Measurements from ENCODE around the gene OR8H2. TPM values are rescaled to one million over a fixed set of nuclear protein-coding genes. Genes with fewer than 3 reads are reported as not detected.
"Not testable (repeated sequence)": the region's sequence is repeated elsewhere in the genome, so short reads cannot be mapped to it uniquely, and the experiment has no call there.

OR8H2 gene, protein sequence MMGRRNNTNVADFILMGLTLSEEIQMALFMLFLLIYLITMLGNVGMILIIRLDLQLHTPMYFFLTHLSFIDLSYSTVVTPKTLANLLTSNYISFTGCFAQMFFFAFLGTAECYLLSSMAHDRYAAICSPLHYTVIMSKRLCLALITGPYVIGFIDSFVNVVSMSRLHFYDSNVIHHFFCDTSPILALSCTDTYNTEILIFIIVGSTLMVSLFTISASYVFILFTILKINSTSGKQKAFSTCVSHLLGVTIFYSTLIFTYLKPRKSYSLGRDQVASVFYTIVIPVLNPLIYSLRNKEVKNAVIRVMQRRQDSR
- not detected in 2 replicates for total RNA-seq (2014; rRNA removed; shearing (Covaris generic); ENCODE audit: low replicate concordance)

- H3K4me1 ChIP-seq (ENCODE audit: low read length), result no peaks in the 10 kb centered on the region
- no peaks in the 10 kb centered on the region for H3K79me2 ChIP-seq (ENCODE audit: low read length)
- no peak within 1 kb of the TSS for H3K27ac ChIP-seq (ENCODE audit: low read length)
- no peak within 1 kb of the TSS for H3K4me3 ChIP-seq (ENCODE audit: low read length)
- H3K9ac ChIP-seq (ENCODE audit: low read length), result no peak within 1 kb of the TSS
- no peaks in the 10 kb centered on the region for H3K9me2 ChIP-seq (replicated peaks; ENCODE audit: insufficient read depth, low read length)
- no peaks in the 10 kb centered on the region for H3K36me3 ChIP-seq (ENCODE audit: insufficient read depth, low read length)
- peaks cover 3% of the 10 kb centered on the region; the same call in 1 of the 2 replicates for H3K9me3 ChIP-seq (ENCODE audit: low read length)
- H3K4me2 ChIP-seq (ENCODE audit: low read depth, low read length, poor library complexity, severe bottlenecking), result no peak within 1 kb of the TSS
- H4K20me1 ChIP-seq (ENCODE audit: insufficient read depth, low read depth, low read length), result no peaks in the 10 kb centered on the region
- no peak within 1 kb of the TSS for H2AFZ ChIP-seq (ENCODE audit: low read length)
- no peaks in the 10 kb centered on the region for H3K27me3 ChIP-seq (ENCODE audit: low read length)
- no peak for DNase-seq
Measured at GRCh38 chr11:56103210-56103737, at the start of gene OR8H2. Gene OR8H2, plus strand, starts transcription at chr11:56103687. Its CDS starts 1,356 bp downstream, at chr11:56105043.

- not testable (repeated sequence) for H3K36me3 ChIP-seq (ENCODE audit: insufficient read depth, low read length); H3K4me1 ChIP-seq (ENCODE audit: low read length); H3K79me2 ChIP-seq (ENCODE audit: low read length); H3K4me3 ChIP-seq (ENCODE audit: low read length); H3K27me3 ChIP-seq (ENCODE audit: low read length); H3K9ac ChIP-seq (ENCODE audit: low read length); H3K4me2 ChIP-seq (ENCODE audit: low read depth, low read length, poor library complexity, severe bottlenecking); H3K9me2 ChIP-seq (replicated peaks; ENCODE audit: insufficient read depth, low read length); H3K27ac ChIP-seq (ENCODE audit: low read length); H4K20me1 ChIP-seq (ENCODE audit: insufficient read depth, low read depth, low read length); DNase-seq; H2AFZ ChIP-seq (ENCODE audit: low read length)
- peaks cover 13% of the 10 kb centered on the region for H3K9me3 ChIP-seq (ENCODE audit: low read length)
Measured at GRCh38 chr11:56056366-56056765, 47.1 kb upstream of the OR8H2 start.

GRCh38 chr11:56057661-56058237 lies 45.7 kb upstream of the OR8H2 start:
- not testable (repeated sequence) for H3K36me3 ChIP-seq (ENCODE audit: insufficient read depth, low read length); H3K27me3 ChIP-seq (ENCODE audit: low read length); H4K20me1 ChIP-seq (ENCODE audit: insufficient read depth, low read depth, low read length); H3K9me2 ChIP-seq (replicated peaks; ENCODE audit: insufficient read depth, low read length); DNase-seq; H2AFZ ChIP-seq (ENCODE audit: low read length); H3K4me2 ChIP-seq (ENCODE audit: low read depth, low read length, poor library complexity, severe bottlenecking); H3K4me1 ChIP-seq (ENCODE audit: low read length); H3K79me2 ChIP-seq (ENCODE audit: low read length); H3K4me3 ChIP-seq (ENCODE audit: low read length); H3K27ac ChIP-seq (ENCODE audit: low read length); H3K9ac ChIP-seq (ENCODE audit: low read length)
- H3K9me3 ChIP-seq (ENCODE audit: low read length), result peaks cover 14% of the 10 kb centered on the region

DNA sequence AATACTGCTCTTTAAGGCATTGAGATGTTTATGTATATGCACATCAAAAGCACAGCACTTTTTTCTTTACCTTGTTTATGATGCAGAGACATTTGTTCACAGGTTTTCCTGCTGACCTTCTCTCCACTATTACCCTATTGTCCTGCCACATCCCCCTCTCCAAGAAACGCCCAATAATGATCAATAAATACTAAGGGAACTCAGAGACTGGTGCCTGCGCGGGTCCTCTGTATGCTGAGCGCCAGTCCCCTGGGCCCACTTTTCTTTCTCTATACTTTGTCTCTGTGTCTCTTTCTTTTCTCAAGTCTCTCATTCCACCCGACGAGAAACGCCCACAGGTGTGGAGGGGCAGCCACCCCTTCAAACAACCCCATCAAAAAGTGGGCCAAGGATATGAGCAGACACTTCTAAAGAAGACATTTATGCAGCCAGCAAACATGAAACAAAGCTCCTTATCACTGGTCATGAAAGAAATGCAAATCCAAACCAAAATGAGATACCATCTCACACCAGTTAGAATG lies 45.2 kb upstream of the OR8H2 start:
- not testable (repeated sequence) for H3K27me3 ChIP-seq (ENCODE audit: low read length); H2AFZ ChIP-seq (ENCODE audit: low read length); H4K20me1 ChIP-seq (ENCODE audit: insufficient read depth, low read depth, low read length); H3K9me2 ChIP-seq (replicated peaks; ENCODE audit: insufficient read depth, low read length); H3K4me1 ChIP-seq (ENCODE audit: low read length); H3K36me3 ChIP-seq (ENCODE audit: insufficient read depth, low read length); H3K27ac ChIP-seq (ENCODE audit: low read length); H3K4me3 ChIP-seq (ENCODE audit: low read length); H3K9ac ChIP-seq (ENCODE audit: low read length); H3K4me2 ChIP-seq (ENCODE audit: low read depth, low read length, poor library complexity, severe bottlenecking); DNase-seq; H3K79me2 ChIP-seq (ENCODE audit: low read length)
- H3K9me3 ChIP-seq (ENCODE audit: low read length), result peaks cover 14% of the 10 kb centered on the region

GRCh38 chr11:56066980-56067379 lies 36.5 kb upstream of the OR8H2 start:
- H3K79me2 ChIP-seq (ENCODE audit: low read length), result no peaks in the 10 kb centered on the region
- no peaks in the 10 kb centered on the region for H3K27me3 ChIP-seq (ENCODE audit: low read length)
- H3K4me3 ChIP-seq (ENCODE audit: low read length), result no peak overlapping the region
- H3K36me3 ChIP-seq (ENCODE audit: insufficient read depth, low read length), result no peaks in the 10 kb centered on the region
- no peak overlapping the region for H3K9ac ChIP-seq (ENCODE audit: low read length)
- no peaks in the 10 kb centered on the region for H3K9me2 ChIP-seq (replicated peaks; ENCODE audit: insufficient read depth, low read length)
- no peak overlapping the region for H3K27ac ChIP-seq (ENCODE audit: low read length)
- H3K4me1 ChIP-seq (ENCODE audit: low read length), result no peaks in the 10 kb centered on the region
- no peak overlapping the region for H2AFZ ChIP-seq (ENCODE audit: low read length)
- H3K9me3 ChIP-seq (ENCODE audit: low read length), result peaks cover 11% of the 10 kb centered on the region; the same call in 1 of the 2 replicates
- no peak overlapping the region for H3K4me2 ChIP-seq (ENCODE audit: low read depth, low read length, poor library complexity, severe bottlenecking)
- no peaks in the 10 kb centered on the region for H4K20me1 ChIP-seq (ENCODE audit: insufficient read depth, low read depth, low read length)
- DNase-seq, result no peak

- DNase-seq, result peak; percentile 49
- no peaks in the 10 kb centered on the region for H3K9me2 ChIP-seq (replicated peaks; ENCODE audit: insufficient read depth, low read length)
- H3K4me2 ChIP-seq (ENCODE audit: low read depth, low read length, poor library complexity, severe bottlenecking), result no peak overlapping the region
- no peaks in the 10 kb centered on the region for H3K4me1 ChIP-seq (ENCODE audit: low read length)
- no peaks in the 10 kb centered on the region for H3K27me3 ChIP-seq (ENCODE audit: low read length)
- no peak overlapping the region for H3K4me3 ChIP-seq (ENCODE audit: low read length)
- H4K20me1 ChIP-seq (ENCODE audit: insufficient read depth, low read depth, low read length), result no peaks in the 10 kb centered on the region
- H2AFZ ChIP-seq (ENCODE audit: low read length), result no peak overlapping the region
- H3K36me3 ChIP-seq (ENCODE audit: insufficient read depth, low read length), result no peaks in the 10 kb centered on the region
- no peak overlapping the region for H3K9ac ChIP-seq (ENCODE audit: low read length)
- no peaks in the 10 kb centered on the region for H3K79me2 ChIP-seq (ENCODE audit: low read length)
- no peak overlapping the region for H3K27ac ChIP-seq (ENCODE audit: low read length)
- H3K9me3 ChIP-seq (ENCODE audit: low read length), result no peaks in the 10 kb centered on the region
Measured at GRCh38 chr11:56089697-56090096, 13.8 kb upstream of the OR8H2 start.

GRCh38 chr11:56093008-56093407 lies 10.5 kb upstream of the OR8H2 start, which contains the start of gene OR8I2:
Gene OR8I2, plus strand, starts transcription at chr11:56093308. Its CDS starts 0 bp downstream, at chr11:56093308.
- Histone ChIP-seq H3K4me1 (ENCODE audit: low read length) (no peaks in the 10 kb centered on the region), H3K79me2 (ENCODE audit: low read length) (no peaks in the 10 kb centered on the region)

GRCh38 chr11:56122073-56122472 lies 18.6 kb downstream of the OR8H2 start, which contains the start of gene OR8H3:
Gene OR8H3, plus strand, starts transcription at chr11:56122373. Its CDS starts 0 bp downstream, at chr11:56122373.
- H3K4me2 ChIP-seq (ENCODE audit: low read depth, low read length, poor library complexity, severe bottlenecking), result no peak within 1 kb of the TSS
- H3K9ac ChIP-seq (ENCODE audit: low read length), result no peak within 1 kb of the TSS
- no peaks in the 10 kb centered on the region; the same call in 1 of the 2 replicates for H3K36me3 ChIP-seq (ENCODE audit: insufficient read depth, low read length)
- H2AFZ ChIP-seq (ENCODE audit: low read length), result no peak within 1 kb of the TSS
- peaks cover 8% of the 10 kb centered on the region; the same call in 1 of the 2 replicates for H3K9me3 ChIP-seq (ENCODE audit: low read length)
- H3K27me3 ChIP-seq (ENCODE audit: low read length), result no peaks in the 10 kb centered on the region
- H4K20me1 ChIP-seq (ENCODE audit: insufficient read depth, low read depth, low read length), result no peaks in the 10 kb centered on the region
- H3K27ac ChIP-seq (ENCODE audit: low read length), result no peak within 1 kb of the TSS
- H3K79me2 ChIP-seq (ENCODE audit: low read length), result no peaks in the 10 kb centered on the region
- no peaks in the 10 kb centered on the region for H3K9me2 ChIP-seq (replicated peaks; ENCODE audit: insufficient read depth, low read length)
- DNase-seq, result no peak
- no peak within 1 kb of the TSS for H3K4me3 ChIP-seq (ENCODE audit: low read length)
- no peaks in the 10 kb centered on the region for H3K4me1 ChIP-seq (ENCODE audit: low read length)

More at GRCh38 chr11:56093008-56093407, 10.5 kb upstream of the OR8H2 start, which contains the start of gene OR8I2:
- no peak for DNase-seq
- Histone ChIP-seq H3K36me3 (ENCODE audit: insufficient read depth, low read length) (no peaks in the 10 kb centered on the region), H3K27ac (ENCODE audit: low read length) (no peak within 1 kb of the TSS), H4K20me1 (ENCODE audit: insufficient read depth, low read depth, low read length) (no peaks in the 10 kb centered on the region), H3K4me3 (ENCODE audit: low read length) (no peak within 1 kb of the TSS), H2AFZ (ENCODE audit: low read length) (no peak within 1 kb of the TSS), H3K9ac (ENCODE audit: low read length) (no peak within 1 kb of the TSS), H3K27me3 (ENCODE audit: low read length) (no peaks in the 10 kb centered on the region), H3K9me3 (ENCODE audit: low read length) (no peaks in the 10 kb centered on the region; the same call in 1 of the 2 replicates), H3K9me2 (replicated peaks; ENCODE audit: insufficient read depth, low read length) (no peaks in the 10 kb centered on the region), H3K4me2 (ENCODE audit: low read depth, low read length, poor library complexity, severe bottlenecking) (no peak within 1 kb of the TSS)

All from Karpas-422 (cell line).